HG03457 (cell line): ENCODE results near the gene HTT-AS.
"Not testable (repeated sequence)": the region's sequence is repeated elsewhere in the genome, so short reads cannot be mapped to it uniquely, and the experiment has no call there.

ENCODE experiments used
- ATAC-seq: cut with Tn5 transposase; IDR thresholded peaks from one replicate; pipeline ENCODE4 v1.9.1; 2021; ENCODE audit warnings: moderate number of reproducible peaks; ENCODE audit not compliant: unreplicated experiment

Gene HTT-AS

DNA sequence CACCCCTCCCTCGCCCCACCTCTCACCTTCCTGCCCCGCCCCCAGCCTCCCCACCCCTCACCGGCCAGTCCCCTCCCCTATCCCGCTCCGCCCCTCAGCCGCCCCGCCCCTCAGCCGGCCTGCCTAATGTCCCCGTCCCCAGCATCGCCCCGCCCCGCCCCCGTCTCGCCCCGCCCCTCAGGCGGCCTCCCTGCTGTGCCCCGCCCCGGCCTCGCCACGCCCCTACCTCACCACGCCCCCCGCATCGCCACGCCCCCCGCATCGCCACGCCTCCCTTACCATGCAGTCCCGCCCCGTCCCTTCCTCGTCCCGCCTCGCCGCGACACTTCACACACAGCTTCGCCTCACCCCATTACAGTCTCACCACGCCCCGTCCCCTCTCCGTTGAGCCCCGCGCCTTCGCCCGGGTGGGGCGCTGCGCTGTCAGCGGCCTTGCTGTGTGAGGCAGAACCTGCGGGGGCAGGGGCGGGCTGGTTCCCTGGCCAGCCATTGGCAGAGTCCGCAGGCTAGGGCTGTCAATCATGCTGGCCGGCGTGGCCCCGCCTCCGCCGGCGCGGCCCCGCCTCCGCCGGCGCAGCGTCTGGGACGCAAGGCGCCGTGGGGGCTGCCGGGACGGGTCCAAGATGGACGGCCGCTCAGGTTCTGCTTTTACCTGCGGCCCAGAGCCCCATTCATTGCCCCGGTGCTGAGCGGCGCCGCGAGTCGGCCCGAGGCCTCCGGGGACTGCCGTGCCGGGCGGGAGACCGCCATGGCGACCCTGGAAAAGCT is at the start of gene HTT-AS, which contains the start of gene HTT:
HTT-AS (minus strand) TSS at position 461 of the 768 bp plus-strand sequence.
HTT (plus strand) TSS at position 604 of the 768 bp plus-strand sequence; CDS start at position 749, 145 bp downstream.
- peak; percentile 68 for ATAC-seq

GRCh38 chr4:3123181-3123671 is 48.9 kb upstream of the HTT-AS start:
- no peak for ATAC-seq

- ATAC-seq = no peak
Measured at GRCh38 chr4:3122081-3122563, 47.8 kb upstream of the HTT-AS start.

GRCh38 chr4:3121596-3121995 is 47.3 kb upstream of the HTT-AS start:
- ATAC-seq = no peak

DNA sequence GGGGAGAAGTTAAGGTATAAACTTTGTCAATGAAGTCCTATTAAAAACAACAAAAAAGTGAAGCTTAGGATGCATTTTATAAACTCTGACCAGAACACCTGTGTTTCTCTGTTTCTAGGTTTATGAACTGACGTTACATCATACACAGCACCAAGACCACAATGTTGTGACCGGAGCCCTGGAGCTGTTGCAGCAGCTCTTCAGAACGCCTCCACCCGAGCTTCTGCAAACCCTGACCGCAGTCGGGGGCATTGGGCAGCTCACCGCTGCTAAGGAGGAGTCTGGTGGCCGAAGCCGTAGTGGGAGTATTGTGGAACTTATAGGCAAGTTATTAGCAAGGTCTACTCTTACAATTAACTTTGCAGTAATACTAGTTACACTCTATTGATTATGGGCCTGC is 46.8 kb upstream of the HTT-AS start:
- no peak for ATAC-seq

GRCh38 chr4:3119464-3119863 is 45.1 kb upstream of the HTT-AS start:
- ATAC-seq = no peak

GRCh38 chr4:3118312-3118711 is 44.0 kb upstream of the HTT-AS start:
- no peak for ATAC-seq

- ATAC-seq = no peak
Measured at GRCh38 chr4:3116955-3117354, 42.6 kb upstream of the HTT-AS start.

- ATAC-seq = no peak
Measured at GRCh38 chr4:3115637-3116270, 41.4 kb upstream of the HTT-AS start.

GRCh38 chr4:3114377-3114776 is 40.0 kb upstream of the HTT-AS start:
- no peak for ATAC-seq

- no peak for ATAC-seq
Measured at GRCh38 chr4:3112609-3113469, 38.5 kb upstream of the HTT-AS start.

DNA sequence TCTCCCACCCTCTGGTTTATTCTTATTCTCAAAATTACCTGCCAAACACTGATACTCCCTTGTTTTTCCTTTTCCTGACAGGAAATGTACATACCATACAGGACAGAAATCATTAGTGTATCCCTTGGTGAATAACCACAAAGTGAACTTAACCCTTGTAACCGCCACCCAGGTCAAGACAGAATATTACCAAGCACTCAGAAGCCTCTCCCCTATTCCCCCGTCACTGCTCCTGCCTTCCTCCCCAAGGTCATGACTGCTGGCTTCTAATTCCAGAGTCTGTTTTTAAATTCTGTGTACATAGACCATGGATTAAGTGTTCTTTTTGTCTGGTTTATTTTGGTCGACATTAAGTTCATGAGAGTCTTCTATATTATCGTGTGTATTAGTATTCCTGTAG is 37.9 kb upstream of the HTT-AS start:
- ATAC-seq = no peak

GRCh38 chr4:3111461-3111860 is 37.1 kb upstream of the HTT-AS start:
- no peak for ATAC-seq

DNA sequence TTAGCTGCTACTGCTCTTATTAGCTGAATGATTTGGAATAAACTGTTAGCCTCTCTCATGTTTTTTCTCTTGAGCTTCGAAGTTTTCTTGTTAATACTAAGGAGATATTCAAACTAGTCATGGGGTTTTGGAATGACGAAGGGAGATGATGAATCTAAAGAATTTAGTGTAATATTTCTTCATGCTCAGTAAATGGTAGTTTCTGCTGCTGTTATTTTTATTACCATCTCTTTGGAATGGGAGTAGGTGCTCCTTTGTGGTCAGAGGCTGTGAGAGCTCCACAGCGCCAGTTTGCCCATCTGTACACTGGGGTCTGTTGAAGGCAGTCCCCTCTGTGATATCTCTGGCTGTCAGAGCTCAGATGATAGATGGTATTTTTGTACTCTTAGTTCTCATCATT is 33.9 kb upstream of the HTT-AS start:
- no peak for ATAC-seq

GRCh38 chr4:3107691-3108121 is 33.4 kb upstream of the HTT-AS start:
- ATAC-seq = no peak

GRCh38 chr4:3107271-3107670 is 32.9 kb upstream of the HTT-AS start:
- no peak for ATAC-seq

DNA sequence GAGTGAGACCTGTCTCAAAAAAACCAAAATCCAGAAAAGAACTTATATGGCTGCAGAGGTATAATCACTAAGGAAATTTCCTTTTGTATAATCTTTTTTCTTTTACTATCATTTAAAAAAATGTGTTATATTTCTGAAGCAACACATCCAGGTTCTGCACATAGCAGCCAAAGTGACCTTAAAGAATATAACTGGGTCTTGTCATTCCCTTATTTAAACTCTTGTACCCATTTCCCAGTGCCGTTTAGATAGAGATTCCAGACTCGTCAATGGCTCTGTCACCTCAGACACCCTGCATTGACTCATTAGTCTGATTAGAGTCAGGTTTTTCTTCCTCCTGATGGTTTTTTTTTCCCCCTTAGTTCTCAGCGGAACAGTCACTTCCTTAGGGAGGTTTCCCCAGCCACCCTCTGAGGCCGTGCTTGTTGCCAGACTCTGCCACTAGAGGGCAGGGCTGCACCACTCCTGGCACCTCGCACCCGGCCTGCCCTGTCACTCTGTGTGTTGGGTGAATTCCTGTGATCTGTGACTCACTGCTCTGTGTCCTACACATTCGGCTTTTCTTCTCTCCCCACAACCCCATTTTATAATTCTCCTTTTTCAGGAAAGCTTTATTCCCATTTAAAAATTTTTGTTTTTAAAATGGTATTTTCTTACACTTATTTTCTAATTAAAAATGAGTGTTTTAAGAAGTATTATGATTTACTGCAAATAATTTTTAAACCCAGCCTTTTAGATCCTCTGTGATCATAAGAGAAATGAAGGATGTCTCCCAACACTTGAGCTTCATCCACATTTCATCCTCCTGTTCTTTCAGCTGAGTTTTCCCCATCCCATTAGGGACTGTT is 32.2 kb upstream of the HTT-AS start:
- ATAC-seq = peak; percentile 87

- no peak for ATAC-seq
Measured at GRCh38 chr4:3098346-3098745, 24.0 kb upstream of the HTT-AS start.

DNA sequence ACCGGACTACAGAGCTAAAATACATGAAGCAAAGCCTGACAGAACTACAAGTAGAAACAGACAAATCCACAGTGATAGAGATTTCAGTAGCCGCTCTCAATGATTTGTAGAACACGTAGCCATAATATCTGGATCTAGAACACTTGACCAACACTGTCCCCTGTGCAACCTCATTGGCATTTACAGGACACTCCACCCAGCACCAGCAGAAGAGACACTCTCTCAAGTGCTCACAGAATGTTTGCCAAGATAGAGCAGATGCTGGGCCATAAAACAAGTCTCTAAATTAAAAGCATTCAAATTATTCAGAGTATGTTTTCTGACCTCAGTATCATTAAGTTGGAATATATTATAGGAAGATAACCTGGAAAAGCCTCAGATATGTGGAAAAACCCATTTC is 21.9 kb upstream of the HTT-AS start:
- ATAC-seq = no peak

DNA sequence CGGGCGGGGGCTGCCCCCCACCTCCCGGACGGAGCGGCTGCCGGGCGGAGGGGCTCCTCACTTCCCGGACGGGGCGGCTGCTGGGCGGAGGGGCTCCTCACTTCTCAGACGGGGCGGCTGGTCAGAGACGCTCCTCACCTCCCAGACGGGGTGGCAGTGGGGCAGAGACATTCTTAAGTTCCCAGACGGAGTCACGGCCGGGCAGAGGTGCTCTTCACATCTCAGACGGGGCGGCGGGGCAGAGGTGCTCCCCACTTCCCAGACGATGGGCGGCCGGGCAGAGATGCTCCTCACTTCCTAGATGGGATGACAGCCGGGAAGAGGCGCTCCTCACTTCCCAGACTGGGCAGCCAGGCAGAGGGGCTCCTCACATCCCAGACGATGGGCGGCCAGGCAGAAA is 20.4 kb upstream of the HTT-AS start:
- ATAC-seq = not testable (repeated sequence)
